DOHH2 (cell line): ENCODE measurements around the gene CTRB1.

Experiments used
- EZH2phosphoT487 ChIP-seq: fragments of 200-600 bp; sonication (generic); IDR thresholded peaks from 2 replicates; pipeline ENCODE4 v1.6.1; 2017; ENCODE audit warnings: borderline replicate concordance, mild to moderate bottlenecking, antibody characterized with exemption, low read length, moderate library complexity, mixed read lengths
- TF ChIP-seq, protein P1 (sequence below): fragments of 200-600 bp; sonication (generic); IDR thresholded peaks from one replicate; pipeline ENCODE4 v1.5.1; 2014; ENCODE audit warnings: antibody characterized with exemption, mild to moderate bottlenecking, low read depth, low read length; ENCODE audit not compliant: poor library complexity, severe bottlenecking

DNA sequence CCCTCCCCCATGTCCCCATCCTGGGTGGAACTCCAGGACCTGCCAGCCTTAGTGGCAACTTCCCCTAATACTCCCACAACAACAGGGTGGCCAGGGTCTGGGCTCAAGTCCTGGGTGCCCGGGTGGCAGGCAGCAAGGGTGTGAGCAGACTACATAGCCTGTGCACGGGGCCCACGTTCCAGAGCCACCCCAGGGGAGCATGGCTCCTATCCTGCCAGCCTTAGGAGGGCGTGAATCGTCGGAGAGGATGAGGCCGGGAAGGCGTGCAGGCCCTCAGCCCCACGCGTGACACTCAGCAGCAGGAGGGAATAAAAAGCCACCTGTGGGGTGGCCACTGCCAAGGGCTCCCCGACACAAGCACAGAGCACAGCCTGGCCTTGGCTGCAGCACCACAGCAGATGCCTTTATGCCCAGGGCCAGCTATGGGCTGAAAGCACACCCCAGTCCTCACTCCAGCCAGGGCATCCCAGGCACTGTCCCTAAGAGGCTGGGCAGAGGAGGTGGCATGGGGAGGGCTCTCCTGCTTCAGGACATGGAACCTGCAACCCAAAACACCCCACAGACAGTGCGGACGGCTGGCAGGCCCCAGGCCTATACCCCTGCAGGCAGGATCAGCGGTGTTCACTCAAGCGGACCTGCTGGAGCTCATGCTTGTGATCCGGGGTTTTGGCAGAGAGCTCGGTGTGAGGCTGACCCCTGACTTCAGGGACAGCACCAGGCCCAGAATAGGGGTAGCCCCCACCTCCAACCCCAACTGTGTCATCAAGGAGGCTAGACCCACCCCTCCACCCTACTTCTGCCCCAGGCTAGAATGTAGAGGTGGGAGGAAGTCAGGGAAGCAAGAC is 30.0 kb downstream of the CTRB1 start:
- TF ChIP-seq, protein P1, sequence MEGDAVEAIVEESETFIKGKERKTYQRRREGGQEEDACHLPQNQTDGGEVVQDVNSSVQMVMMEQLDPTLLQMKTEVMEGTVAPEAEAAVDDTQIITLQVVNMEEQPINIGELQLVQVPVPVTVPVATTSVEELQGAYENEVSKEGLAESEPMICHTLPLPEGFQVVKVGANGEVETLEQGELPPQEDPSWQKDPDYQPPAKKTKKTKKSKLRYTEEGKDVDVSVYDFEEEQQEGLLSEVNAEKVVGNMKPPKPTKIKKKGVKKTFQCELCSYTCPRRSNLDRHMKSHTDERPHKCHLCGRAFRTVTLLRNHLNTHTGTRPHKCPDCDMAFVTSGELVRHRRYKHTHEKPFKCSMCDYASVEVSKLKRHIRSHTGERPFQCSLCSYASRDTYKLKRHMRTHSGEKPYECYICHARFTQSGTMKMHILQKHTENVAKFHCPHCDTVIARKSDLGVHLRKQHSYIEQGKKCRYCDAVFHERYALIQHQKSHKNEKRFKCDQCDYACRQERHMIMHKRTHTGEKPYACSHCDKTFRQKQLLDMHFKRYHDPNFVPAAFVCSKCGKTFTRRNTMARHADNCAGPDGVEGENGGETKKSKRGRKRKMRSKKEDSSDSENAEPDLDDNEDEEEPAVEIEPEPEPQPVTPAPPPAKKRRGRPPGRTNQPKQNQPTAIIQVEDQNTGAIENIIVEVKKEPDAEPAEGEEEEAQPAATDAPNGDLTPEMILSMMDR, result no peak
- no peak for TF ChIP-seq EZH2phosphoT487
